ENCODE data around the gene NPFF. TPM values are rescaled to one million over a fixed set of nuclear protein-coding genes. Genes with fewer than 3 reads are reported as not detected.
"Not testable (repeated sequence)": the region's sequence is repeated elsewhere in the genome, so short reads cannot be mapped to it uniquely, and the experiment has no call there.

Gene NPFF
- total and polyA plus RNA-seq, 2 donors (not counting 1 experiment from before 2014, with no cell fraction given), result not detected

DNA sequence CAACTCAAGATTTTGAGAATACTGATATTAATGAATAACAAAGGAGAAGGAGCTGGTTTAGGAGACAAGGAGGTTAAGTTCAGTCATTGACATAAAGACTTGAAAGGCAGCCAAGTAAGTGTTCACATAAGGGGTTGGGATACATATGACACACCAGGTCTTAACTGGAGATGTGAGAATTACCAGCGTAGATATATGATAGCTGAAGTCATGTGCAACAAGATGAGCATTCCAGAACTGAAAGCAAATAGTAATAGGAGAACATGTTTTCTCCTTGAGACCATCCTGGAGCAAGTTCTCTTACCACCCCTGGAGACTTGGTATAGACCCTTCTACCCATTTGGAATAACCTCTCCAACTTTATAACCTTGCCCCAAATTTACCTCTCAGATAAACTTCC, 43.3 kb upstream of the NPFF start:
- H4K20me1 ChIP-seq (ENCODE audit: control insufficient read depth, extremely low read depth, insufficient read depth, low read length), result no peaks in the 10 kb centered on the region
- no peaks in the 10 kb centered on the region for H3K4me1 ChIP-seq (ENCODE audit: control insufficient read depth, extremely low read depth, insufficient read depth, low read length)
- no peaks in the 10 kb centered on the region for H3K79me2 ChIP-seq (ENCODE audit: control insufficient read depth, insufficient read depth, low read length)
- no peak for TF ChIP-seq EZH2 (IDR thresholded peaks at IDR 0.05; ENCODE audit: low read length, missing control alignments)
- TF ChIP-seq, protein P1, sequence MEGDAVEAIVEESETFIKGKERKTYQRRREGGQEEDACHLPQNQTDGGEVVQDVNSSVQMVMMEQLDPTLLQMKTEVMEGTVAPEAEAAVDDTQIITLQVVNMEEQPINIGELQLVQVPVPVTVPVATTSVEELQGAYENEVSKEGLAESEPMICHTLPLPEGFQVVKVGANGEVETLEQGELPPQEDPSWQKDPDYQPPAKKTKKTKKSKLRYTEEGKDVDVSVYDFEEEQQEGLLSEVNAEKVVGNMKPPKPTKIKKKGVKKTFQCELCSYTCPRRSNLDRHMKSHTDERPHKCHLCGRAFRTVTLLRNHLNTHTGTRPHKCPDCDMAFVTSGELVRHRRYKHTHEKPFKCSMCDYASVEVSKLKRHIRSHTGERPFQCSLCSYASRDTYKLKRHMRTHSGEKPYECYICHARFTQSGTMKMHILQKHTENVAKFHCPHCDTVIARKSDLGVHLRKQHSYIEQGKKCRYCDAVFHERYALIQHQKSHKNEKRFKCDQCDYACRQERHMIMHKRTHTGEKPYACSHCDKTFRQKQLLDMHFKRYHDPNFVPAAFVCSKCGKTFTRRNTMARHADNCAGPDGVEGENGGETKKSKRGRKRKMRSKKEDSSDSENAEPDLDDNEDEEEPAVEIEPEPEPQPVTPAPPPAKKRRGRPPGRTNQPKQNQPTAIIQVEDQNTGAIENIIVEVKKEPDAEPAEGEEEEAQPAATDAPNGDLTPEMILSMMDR (conservative IDR thresholded peaks at IDR 0.05 in 1 of 2, IDR thresholded peaks at IDR 0.05 in 1 of 2; ENCODE audit: low read depth in 1 of 2, low read length in 2 of 2), result no peak
- no peak overlapping the region for H3K4me3 ChIP-seq (replicated peaks in 1 of 4; ENCODE audit: control extremely low read depth in 1 of 4, insufficient read depth in 1 of 4, low read depth in 3 of 4, low read length in 4 of 4)
- no peaks in the 10 kb centered on the region for H3K27me3 ChIP-seq (ENCODE audit: control insufficient read depth, insufficient read depth, low read length)
- H3K27ac ChIP-seq (ENCODE audit: insufficient read depth, low read length), result no peak overlapping the region
- no peak overlapping the region for H3K4me2 ChIP-seq (ENCODE audit: extremely low read depth, insufficient read depth, low read length)
- no peaks in the 10 kb centered on the region for H3K9me3 ChIP-seq (ENCODE audit: control insufficient read depth, insufficient read depth, low read depth, low read length)
- peak; percentile 19 to 51 for DNase-seq (ENCODE audit: low read depth in 2 of 2)
- peaks cover 5% of the 10 kb centered on the region for H3K36me3 ChIP-seq (ENCODE audit: control insufficient read depth, insufficient read depth, low read length)
- no peak overlapping the region for H2AFZ ChIP-seq (ENCODE audit: low read length)
- H3K9ac ChIP-seq (ENCODE audit: insufficient read depth, low read length), result no peak overlapping the region

DNA sequence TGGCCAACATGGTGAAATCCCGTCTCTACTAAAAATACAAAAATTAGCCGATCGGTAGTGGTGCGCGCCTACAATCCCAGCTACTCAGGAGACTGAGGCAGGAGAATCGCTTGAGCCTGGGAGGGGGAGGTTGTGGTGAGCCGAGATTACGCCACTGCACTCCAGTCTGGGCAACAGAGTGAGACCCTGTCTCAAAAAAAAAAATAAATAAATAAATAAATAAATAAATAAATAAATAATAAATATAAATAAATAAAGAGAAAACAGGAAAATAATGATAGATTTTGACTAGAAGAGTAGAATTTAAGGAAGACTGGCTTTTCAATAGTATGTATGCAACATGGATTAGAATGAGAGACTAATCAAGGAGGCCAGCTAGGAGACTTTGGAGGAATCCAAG, 42.8 kb upstream of the NPFF start:
- DNase-seq (ENCODE audit: low read depth in 2 of 2); H3K9ac ChIP-seq (ENCODE audit: insufficient read depth, low read length); H3K9me3 ChIP-seq (ENCODE audit: control insufficient read depth, insufficient read depth, low read depth, low read length); H4K20me1 ChIP-seq (ENCODE audit: control insufficient read depth, extremely low read depth, insufficient read depth, low read length); H3K4me2 ChIP-seq (ENCODE audit: extremely low read depth, insufficient read depth, low read length); H3K27ac ChIP-seq (ENCODE audit: insufficient read depth, low read length); H3K4me3 ChIP-seq (replicated peaks in 1 of 4; ENCODE audit: control extremely low read depth in 1 of 4, insufficient read depth in 1 of 4, low read depth in 3 of 4, low read length in 4 of 4); H3K79me2 ChIP-seq (ENCODE audit: control insufficient read depth, insufficient read depth, low read length); H3K4me1 ChIP-seq (ENCODE audit: control insufficient read depth, extremely low read depth, insufficient read depth, low read length); H2AFZ ChIP-seq (ENCODE audit: low read length); H3K36me3 ChIP-seq (ENCODE audit: control insufficient read depth, insufficient read depth, low read length); H3K27me3 ChIP-seq (ENCODE audit: control insufficient read depth, insufficient read depth, low read length): not testable (repeated sequence)

DNA sequence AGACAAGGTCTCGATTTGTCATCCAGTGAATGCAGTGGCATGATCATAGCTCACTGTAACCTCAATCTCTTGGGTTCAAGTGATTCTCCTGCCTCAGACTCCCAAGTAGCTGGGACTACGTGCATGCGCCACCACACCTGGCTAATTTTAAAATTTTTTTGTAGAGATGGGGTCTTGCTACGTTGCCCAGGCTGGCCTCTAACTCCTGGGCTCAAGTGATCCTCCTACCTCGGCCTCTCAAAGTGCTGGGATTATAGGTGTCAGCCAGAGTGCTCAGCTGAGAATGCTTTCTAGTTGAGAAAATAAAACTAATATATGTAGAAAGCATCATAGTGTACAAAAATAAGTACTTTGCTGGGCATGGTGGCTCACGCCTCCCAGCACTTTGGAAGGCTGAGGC, 41.1 kb upstream of the NPFF start:
- H3K79me2 ChIP-seq (ENCODE audit: control insufficient read depth, insufficient read depth, low read length); H4K20me1 ChIP-seq (ENCODE audit: control insufficient read depth, extremely low read depth, insufficient read depth, low read length); H3K4me2 ChIP-seq (ENCODE audit: extremely low read depth, insufficient read depth, low read length); H3K4me3 ChIP-seq (replicated peaks in 1 of 4; ENCODE audit: control extremely low read depth in 1 of 4, insufficient read depth in 1 of 4, low read depth in 3 of 4, low read length in 4 of 4); H3K27me3 ChIP-seq (ENCODE audit: control insufficient read depth, insufficient read depth, low read length); H3K36me3 ChIP-seq (ENCODE audit: control insufficient read depth, insufficient read depth, low read length); H3K27ac ChIP-seq (ENCODE audit: insufficient read depth, low read length); H3K9ac ChIP-seq (ENCODE audit: insufficient read depth, low read length); DNase-seq (ENCODE audit: low read depth in 2 of 2); H3K9me3 ChIP-seq (ENCODE audit: control insufficient read depth, insufficient read depth, low read depth, low read length); H3K4me1 ChIP-seq (ENCODE audit: control insufficient read depth, extremely low read depth, insufficient read depth, low read length); H2AFZ ChIP-seq (ENCODE audit: low read length): not testable (repeated sequence)

DNA sequence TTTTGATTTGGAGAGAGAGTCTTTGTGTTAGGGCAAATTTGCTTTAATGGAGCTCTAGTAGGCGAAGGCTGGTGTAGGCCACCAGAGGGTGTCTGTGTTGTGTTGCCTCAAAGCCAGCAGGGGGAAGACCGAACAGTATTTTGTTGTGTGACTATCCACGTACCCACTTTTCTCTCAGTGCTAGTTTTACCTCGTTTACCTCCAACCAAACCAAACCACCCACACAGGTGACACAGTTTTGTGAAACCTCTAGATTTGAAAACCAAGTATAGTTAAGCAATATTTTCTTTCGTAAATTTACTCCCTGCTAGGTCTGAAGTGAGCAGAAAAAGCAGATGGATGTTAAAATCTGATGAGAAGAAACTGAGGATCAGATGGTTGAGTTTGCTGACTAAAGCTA, 36.3 kb upstream of the NPFF start:
- Histone ChIP-seq H3K27ac (ENCODE audit: insufficient read depth, low read length) (peak overlapping the region; percentile 27), H3K9ac (ENCODE audit: insufficient read depth, low read length) (no peak overlapping the region), H4K20me1 (ENCODE audit: control insufficient read depth, extremely low read depth, insufficient read depth, low read length) (no peaks in the 10 kb centered on the region), H3K4me3 (replicated peaks in 1 of 4; ENCODE audit: control extremely low read depth in 1 of 4, insufficient read depth in 1 of 4, low read depth in 3 of 4, low read length in 4 of 4) (no peak overlapping the region), H3K4me1 (ENCODE audit: control insufficient read depth, extremely low read depth, insufficient read depth, low read length) (no peaks in the 10 kb centered on the region), H3K79me2 (ENCODE audit: control insufficient read depth, insufficient read depth, low read length) (no peaks in the 10 kb centered on the region), H2AFZ (ENCODE audit: low read length) (peak overlapping the region; percentile 19), H3K4me2 (ENCODE audit: extremely low read depth, insufficient read depth, low read length) (no peak overlapping the region), H3K9me3 (ENCODE audit: control insufficient read depth, insufficient read depth, low read depth, low read length) (no peaks in the 10 kb centered on the region), H3K27me3 (ENCODE audit: control insufficient read depth, insufficient read depth, low read length) (no peaks in the 10 kb centered on the region), H3K36me3 (ENCODE audit: control insufficient read depth, insufficient read depth, low read length) (peaks cover 7% of the 10 kb centered on the region)
- TF ChIP-seq EZH2 (IDR thresholded peaks at IDR 0.05; ENCODE audit: low read length, missing control alignments), result no peak
- TF ChIP-seq, protein P1 (conservative IDR thresholded peaks at IDR 0.05 in 1 of 2, IDR thresholded peaks at IDR 0.05 in 1 of 2; ENCODE audit: low read depth in 1 of 2, low read length in 2 of 2), result peak; percentile 96 to 98
- peak; percentile 68 to 81 for DNase-seq (ENCODE audit: low read depth in 2 of 2)

Measured in fibroblast of lung (primary cell).